DMS153 treated with DMSO at 0.1 percent for 48 hours (cell line): ENCODE measurements around the gene GRP.

Experiments
- DNase-seq: peaks from one replicate; lab custom pipeline; 2025; ENCODE audit not compliant: unreplicated experiment; lab: John Stamatoyannopoulos, UW

Gene GRP

DNA sequence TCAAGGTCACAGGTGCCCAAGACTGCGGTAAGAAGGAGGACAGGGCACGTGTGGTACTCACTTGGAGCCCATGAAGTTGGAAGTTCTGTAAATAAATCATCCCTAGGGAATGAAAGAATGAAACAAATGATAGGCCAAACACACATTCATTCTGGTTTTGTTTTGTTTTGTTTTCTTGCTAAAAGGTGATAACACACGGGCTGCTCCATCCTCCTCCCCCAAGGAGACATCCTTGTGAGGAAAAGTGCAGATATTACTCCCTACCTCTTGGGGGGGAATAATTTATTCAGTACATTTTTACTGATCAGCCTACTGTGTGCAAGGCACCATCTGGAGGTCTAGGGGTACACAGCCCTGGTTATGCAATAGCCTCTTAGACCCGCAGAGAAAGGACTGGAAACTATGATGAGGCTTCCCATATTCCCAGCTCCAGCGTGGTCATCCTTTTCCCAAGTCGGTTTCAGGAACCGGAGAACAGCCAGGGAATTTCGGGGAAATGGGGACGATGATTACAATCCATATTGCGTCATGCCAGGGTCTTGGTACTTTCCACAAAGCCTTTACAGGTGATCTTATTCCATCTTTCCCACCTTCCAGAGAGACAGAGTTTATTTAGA, 47.0 kb downstream of the GRP start:
- no peak for DNase-seq

DNA sequence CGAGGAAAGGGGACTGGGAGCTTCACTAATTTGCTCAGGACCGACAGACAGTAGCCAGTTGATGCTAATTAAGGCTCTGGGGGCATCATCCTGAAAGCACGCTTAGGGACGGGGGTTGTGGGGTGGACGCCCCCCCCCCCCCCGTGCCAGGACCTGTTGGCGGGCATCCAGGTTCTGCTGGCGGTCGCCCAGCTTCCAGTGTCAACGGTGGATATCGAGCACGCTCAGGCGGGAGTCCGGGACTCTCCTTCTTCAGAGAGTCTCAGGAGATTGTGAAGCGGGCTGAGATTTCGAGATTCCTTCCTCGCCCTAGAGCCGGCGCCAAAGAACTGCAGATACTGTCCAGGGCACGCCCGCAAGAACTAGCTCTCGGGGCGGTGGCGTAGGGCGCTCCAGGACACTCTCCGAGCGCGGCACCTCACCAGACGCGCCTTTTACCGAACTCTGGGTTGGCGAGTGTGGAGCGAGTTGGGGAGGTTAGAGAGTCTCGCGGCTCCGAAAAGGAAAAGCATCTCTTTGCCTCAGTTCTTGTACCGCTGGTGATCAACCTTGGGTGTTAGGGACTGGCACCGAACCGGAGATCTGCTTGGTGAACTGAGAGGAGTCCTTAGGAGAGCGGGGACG, 47.7 kb downstream of the GRP start:
- DNase-seq, result no peak

- DNase-seq, result no peak
Measured at GRCh38 chr18:59268127-59268720, 48.3 kb downstream of the GRP start.

DNA sequence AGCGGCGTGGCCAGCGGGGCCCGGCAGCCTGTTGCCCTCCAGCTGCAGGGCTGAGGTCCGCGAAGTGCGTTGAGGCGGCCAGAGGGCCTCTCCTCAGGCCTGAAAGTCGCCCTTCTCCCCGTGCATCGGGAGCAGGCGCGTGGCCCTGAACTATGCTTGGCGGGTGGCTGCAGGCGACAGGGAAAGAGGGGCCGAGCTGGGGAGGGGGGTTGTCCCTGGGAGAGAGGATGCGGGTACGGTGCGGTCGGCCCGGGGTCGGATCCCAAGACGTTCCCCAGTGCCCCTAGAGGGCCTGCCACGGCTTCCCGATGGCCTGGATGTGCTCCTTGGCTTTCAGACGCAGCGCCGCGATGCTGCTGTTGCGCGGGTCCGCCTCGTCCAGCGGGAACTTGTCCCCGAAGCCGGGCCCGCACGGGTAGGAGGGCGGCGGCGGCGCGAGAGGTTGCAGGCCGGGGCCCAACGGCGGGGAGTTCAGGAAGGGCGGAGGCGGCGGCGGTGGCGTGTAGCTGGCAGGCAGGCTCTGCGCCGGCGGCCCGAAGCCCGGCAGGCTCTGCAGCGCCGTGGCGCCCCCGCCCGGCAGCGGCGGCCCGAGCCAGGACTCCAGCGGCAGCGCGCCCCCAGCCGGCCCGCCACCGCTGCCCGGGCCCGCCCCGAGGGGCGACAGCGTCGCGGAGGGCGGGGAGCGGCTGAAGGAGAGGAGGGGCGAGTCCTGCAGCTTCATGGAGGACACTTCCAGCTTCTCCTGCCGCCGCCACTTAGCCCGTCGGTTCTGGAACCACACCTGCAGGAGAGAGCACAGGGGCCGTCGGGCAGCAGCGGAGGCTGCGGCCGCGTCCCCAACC, 49.0 kb downstream of the GRP start:
- DNase-seq, result peak; percentile 63

DNA sequence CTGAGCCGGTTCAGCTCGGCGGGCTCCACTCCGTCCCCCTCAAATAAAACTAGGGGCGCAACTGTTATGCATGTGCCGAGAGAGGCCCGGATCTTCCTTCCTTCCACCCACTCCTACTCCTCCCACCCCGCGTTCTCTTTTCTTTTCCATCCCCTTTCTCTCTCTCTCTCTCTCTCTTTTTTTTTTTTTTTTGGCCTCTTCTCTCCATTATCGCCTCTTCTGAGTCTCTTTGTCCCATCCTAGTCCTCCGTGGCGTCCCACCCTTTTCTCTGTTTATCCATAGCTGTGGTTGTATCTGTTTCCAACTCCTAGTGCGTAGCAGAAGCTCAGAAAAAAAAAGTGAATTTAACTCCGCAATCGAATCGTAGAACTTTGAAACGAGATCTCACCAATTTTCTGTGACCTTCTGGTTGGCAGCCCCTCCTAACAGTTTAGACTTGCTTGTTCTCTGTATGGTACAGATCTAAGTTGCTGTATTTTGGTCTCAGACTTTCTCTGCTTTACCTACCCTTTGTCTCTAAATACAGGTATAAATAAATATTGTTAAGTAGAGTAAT, 49.7 kb downstream of the GRP start:
- DNase-seq, result no peak

DNA sequence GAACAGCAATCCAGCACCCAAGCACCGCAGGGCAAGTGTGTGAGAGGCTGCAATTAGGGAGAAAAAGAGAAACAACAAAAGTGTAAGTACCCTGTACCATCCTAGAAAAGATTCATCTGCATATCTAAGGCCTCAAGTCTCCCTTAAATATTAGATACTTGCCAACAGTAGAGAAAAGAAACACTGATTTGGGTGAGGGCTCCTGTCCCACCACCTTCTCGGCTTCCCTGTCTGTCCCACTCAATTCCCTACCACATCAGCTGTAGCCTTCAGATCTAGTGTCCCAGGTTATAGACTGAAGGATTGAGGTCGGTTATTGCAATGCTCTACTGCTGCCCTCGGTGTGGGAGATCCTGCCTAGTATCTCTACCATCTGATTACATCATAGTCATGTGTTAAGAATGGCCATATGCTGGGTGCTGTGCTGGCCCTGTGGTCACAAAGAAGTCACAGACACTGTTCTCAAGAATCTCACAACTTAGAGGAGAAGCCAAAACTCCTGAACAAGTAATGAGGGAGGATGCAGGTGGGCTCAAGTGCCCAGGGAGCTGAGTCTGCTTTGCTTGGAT, 50.8 kb downstream of the GRP start:
- DNase-seq, result no peak

GRCh38 chr18:59271606-59272220, 51.8 kb downstream of the GRP start:
- DNase-seq, result no peak

- DNase-seq, result no peak
Measured at GRCh38 chr18:59272221-59272888, 52.4 kb downstream of the GRP start.

GRCh38 chr18:59272891-59273758, 53.2 kb downstream of the GRP start, which contains the start of gene RAX:
Gene RAX (minus strand): TSS chr18:59273454. CDS start chr18:59273206, 248 bp downstream.
- DNase-seq, result peak; percentile 29

DNA sequence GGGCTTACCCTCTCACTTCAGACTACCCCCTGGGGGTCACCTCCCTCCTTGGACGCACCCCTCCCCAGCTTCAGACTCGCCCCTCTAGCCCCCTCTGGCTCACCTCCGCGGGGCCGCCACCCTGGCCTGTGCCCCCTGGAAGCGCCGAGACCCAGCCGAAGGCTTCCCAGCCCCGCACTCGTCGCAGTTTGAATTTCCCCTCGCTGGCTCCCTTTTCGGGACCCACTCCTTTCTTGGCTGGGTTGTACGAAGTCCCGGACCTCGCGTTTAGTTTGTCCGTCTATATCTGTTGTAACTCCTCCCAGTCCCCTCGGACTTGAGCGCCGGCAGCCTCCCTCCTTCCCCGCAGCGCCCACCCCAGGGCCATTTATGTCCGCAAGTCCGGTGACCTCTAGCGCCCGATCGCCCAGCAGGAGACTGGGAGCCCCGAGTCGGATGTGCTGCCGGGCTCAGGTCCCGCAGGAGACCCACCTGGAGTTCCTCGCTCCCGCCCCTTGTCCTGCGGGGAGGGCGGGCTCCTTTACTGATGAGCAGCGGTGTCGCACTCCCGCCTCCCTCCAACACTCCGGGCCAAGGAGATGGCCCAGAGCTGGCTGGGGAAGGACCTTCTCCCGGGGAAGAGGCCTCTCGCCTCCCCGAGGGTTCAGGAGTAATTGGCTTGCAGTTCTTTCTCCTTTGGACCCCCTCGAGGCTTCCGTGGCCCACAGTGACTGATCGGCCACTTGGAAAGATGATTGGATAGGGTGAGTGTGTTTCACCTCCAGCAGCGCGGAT, 54.0 kb downstream of the GRP start:
- DNase-seq, result no peak

GRCh38 chr18:59274533-59274928, 54.6 kb downstream of the GRP start:
- DNase-seq, result no peak

DNA sequence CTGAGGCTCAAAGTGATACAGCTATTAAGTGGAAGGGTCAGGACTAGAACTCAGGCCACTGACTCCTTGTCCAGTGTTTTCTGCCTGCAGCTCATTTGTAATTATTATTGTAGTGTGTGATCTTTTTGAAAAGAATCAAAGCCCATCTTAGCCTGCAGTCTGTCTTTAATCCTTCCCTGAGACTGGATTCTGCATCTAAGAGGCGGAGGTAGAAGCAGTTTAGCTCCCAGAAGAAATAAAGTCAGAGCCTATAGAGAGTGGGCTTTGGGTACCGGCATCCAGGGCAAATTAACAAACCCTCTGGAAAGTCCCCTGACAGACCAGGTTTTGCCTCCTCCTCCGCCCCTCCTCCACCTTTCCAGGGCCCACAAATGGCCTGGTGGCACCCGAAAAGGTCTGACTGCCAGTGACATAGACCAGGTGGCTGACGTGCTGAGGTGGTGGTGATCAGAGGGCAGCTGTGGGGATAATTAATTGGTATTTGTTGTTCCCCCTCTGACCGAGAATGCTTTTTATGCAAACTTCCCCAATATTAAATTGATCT, 55.5 kb downstream of the GRP start:
- DNase-seq, result no peak

DNA sequence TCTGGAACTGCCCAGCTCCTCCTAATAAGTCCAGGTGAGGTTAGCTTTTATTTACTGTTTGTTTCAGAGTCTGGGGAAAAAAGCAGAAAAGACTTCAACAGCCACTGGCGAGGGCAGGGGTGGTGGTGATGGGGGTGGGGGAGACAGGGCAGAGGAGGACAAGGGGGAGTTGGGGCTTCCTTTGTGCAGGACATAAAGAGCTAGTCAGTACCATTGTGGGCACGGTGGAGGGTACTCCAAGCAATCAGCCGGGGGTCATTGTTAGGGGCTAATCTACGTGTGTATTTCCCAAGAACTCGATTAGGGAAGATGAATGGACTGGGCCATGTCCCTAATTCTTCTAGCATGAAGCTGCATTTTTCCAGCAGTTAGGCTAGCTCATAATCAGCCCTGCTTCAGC, 56.1 kb downstream of the GRP start:
- DNase-seq, result no peak

DNA sequence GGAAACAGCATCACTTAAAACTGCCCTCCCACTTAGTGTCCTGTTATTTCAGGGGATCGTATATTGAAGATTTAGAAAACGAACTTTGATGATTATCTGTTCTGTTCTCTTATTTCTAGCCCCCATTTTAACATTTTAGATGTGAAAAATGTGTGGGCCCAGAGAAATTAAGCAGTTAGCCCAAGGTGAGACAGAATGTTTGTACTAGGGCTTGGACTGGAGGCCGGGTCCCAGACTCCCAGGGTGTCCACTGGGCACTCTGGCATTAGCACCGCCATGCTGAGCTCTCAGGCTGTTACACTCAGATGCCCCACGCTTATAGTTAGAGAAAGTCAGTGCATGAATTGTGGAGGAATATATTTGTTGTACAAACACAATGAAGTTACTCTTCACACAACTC, 58.8 kb downstream of the GRP start:
- no peak for DNase-seq

GRCh38 chr18:59279193-59279592, 59.2 kb downstream of the GRP start:
- DNase-seq, result no peak

GRCh38 chr18:59279722-59280121, 59.8 kb downstream of the GRP start:
- no peak for DNase-seq
